ENCODE results near the gene TLE1.
A peak's percentile ranks its signal among the peaks of the same experiment; 100 is the strongest.
"Not testable (repeated sequence)": the region's sequence is repeated elsewhere in the genome, so short reads cannot be mapped to it uniquely, and the experiment has no call there.

TLE1 gene

GRCh38 chr9:81716409-81716808 lies 27.1 kb upstream of the TLE1 start:
- no peak for DNase-seq (ENCODE audit: low read depth)
- no peak for TF ChIP-seq MAX (IDR thresholded peaks at IDR 0.05; ENCODE audit: low read depth, low read length)
- no peak for TF ChIP-seq MYC (IDR thresholded peaks at IDR 0.05; ENCODE audit: low read depth, low read length)
- TF ChIP-seq CTCF (IDR thresholded peaks at IDR 0.05; ENCODE audit: low read depth, low read length), result no peak
- TF ChIP-seq POLR2A (IDR thresholded peaks at IDR 0.05; ENCODE audit: extremely low read depth, insufficient read length), result no peak
- H3K4me3 ChIP-seq (ENCODE audit: low read depth, low read length), result no peak overlapping the region

GRCh38 chr9:81705578-81705977 lies 16.2 kb upstream of the TLE1 start:
- DNase-seq (ENCODE audit: low read depth), result no peak
- TF ChIP-seq MYC (IDR thresholded peaks at IDR 0.05; ENCODE audit: low read depth, low read length), result no peak
- TF ChIP-seq POLR2A (IDR thresholded peaks at IDR 0.05; ENCODE audit: extremely low read depth, insufficient read length), result no peak
- no peak for TF ChIP-seq MAX (IDR thresholded peaks at IDR 0.05; ENCODE audit: low read depth, low read length)
- no peak for TF ChIP-seq CTCF (IDR thresholded peaks at IDR 0.05; ENCODE audit: low read depth, low read length)
- no peak overlapping the region for H3K4me3 ChIP-seq (ENCODE audit: low read depth, low read length)

GRCh38 chr9:81694541-81694940 lies 5.2 kb upstream of the TLE1 start:
- no peak for TF ChIP-seq CTCF (IDR thresholded peaks at IDR 0.05; ENCODE audit: low read depth, low read length)
- no peak for TF ChIP-seq MAX (IDR thresholded peaks at IDR 0.05; ENCODE audit: low read depth, low read length)
- TF ChIP-seq POLR2A (IDR thresholded peaks at IDR 0.05; ENCODE audit: extremely low read depth, insufficient read length), result no peak
- no peak for TF ChIP-seq MYC (IDR thresholded peaks at IDR 0.05; ENCODE audit: low read depth, low read length)
- H3K4me3 ChIP-seq (ENCODE audit: low read depth, low read length), result no peak overlapping the region
- no peak for DNase-seq (ENCODE audit: low read depth)

- no peak for DNase-seq (ENCODE audit: low read depth)
- no peak overlapping the region for H3K4me3 ChIP-seq (ENCODE audit: low read depth, low read length)
- TF ChIP-seq MAX (IDR thresholded peaks at IDR 0.05; ENCODE audit: low read depth, low read length) (no peak), CTCF (IDR thresholded peaks at IDR 0.05; ENCODE audit: low read depth, low read length) (no peak), POLR2A (IDR thresholded peaks at IDR 0.05; ENCODE audit: extremely low read depth, insufficient read length) (no peak), MYC (IDR thresholded peaks at IDR 0.05; ENCODE audit: low read depth, low read length) (no peak)
These were observed 4.5 kb upstream of the TLE1 start for GRCh38 chr9:81693671-81694378.

GRCh38 chr9:81690251-81690851 lies 1.0 kb upstream of the TLE1 start:
- peak overlapping the region; percentile 27 for H3K4me3 ChIP-seq (ENCODE audit: low read depth, low read length)
- TF ChIP-seq POLR2A (IDR thresholded peaks at IDR 0.05; ENCODE audit: extremely low read depth, insufficient read length) (no peak), CTCF (IDR thresholded peaks at IDR 0.05; ENCODE audit: low read depth, low read length) (no peak), MYC (IDR thresholded peaks at IDR 0.05; ENCODE audit: low read depth, low read length) (no peak), MAX (IDR thresholded peaks at IDR 0.05; ENCODE audit: low read depth, low read length) (no peak)
- no peak for DNase-seq (ENCODE audit: low read depth)

GRCh38 chr9:81689093-81689342 lies 329 bp downstream of the TLE1 start:
- not testable (repeated sequence) for DNase-seq (ENCODE audit: low read depth)
- H3K4me3 ChIP-seq (ENCODE audit: low read depth, low read length), result peak overlapping the region; percentile 32

- peak; percentile 33 for DNase-seq (ENCODE audit: low read depth)
- peak overlapping the region; percentile 32 for H3K4me3 ChIP-seq (ENCODE audit: low read depth, low read length)
These were observed 870 bp downstream of the TLE1 start for GRCh38 chr9:81688262-81689092.

All from NB4 (cell line).